C4-2B (cell line): ENCODE measurements around the gene ARHGEF28.

Source experiments
- ZFX ChIP-seq: fragments of 450-650 bp; IDR thresholded peaks from 2 replicates; pipeline ENCODE4 v1.6.1; 2017
- TF ChIP-seq, protein P1 (sequence below): fragments of 450-650 bp; conservative IDR thresholded peaks from 2 replicates; pipeline ENCODE4 v1.5.1; 2017; ENCODE audit warnings: mild to moderate bottlenecking

DNA sequence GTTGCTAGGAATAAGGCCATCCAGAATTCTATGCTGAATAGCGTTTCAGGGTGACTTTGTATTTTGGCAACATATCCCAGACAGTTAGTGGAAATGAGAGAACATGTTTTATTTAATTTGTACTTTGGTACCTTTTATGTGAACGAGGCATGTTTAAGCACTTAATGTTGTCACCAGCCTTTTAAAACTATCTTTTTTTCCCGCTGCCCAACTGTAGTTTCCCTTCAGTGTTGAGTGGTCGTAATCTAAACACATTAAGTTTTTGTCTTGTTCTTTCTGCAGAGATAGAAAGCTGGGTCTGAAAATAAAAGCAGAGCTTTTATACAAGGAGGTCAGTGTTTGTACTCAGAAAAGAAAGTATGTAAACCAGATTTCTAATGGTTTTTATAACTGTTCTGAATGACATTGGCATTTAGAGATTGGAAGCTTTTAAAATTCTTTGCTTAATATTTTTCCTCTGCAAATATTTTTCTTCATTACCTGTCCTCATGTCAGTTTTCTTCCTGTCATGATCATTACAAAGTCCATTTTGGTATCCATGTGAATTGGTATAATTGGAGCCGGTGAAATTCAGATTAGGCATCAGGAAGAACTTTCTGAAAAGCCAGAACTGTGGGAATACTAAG lies 100.7 kb downstream of the ARHGEF28 start:
- TF ChIP-seq, protein P1, sequence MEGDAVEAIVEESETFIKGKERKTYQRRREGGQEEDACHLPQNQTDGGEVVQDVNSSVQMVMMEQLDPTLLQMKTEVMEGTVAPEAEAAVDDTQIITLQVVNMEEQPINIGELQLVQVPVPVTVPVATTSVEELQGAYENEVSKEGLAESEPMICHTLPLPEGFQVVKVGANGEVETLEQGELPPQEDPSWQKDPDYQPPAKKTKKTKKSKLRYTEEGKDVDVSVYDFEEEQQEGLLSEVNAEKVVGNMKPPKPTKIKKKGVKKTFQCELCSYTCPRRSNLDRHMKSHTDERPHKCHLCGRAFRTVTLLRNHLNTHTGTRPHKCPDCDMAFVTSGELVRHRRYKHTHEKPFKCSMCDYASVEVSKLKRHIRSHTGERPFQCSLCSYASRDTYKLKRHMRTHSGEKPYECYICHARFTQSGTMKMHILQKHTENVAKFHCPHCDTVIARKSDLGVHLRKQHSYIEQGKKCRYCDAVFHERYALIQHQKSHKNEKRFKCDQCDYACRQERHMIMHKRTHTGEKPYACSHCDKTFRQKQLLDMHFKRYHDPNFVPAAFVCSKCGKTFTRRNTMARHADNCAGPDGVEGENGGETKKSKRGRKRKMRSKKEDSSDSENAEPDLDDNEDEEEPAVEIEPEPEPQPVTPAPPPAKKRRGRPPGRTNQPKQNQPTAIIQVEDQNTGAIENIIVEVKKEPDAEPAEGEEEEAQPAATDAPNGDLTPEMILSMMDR, result no peak
- TF ChIP-seq ZFX, result no peak
